Bronchial epithelial cell (primary cell): Measurements from ENCODE around the gene ME2. TPM values are rescaled to one million over a fixed set of nuclear protein-coding genes. Genes with fewer than 3 reads are reported as not detected.
"Not testable (repeated sequence)": the region's sequence is repeated elsewhere in the genome, so short reads cannot be mapped to it uniquely, and the experiment has no call there.

Source experiments
- DNase-seq: peaks from one replicate; pipeline ENCODE4 v3.0.0-alpha.2; 2010; ENCODE audit warnings: low read depth
- FAIRE-seq: peaks from 2 replicates; lab custom pipeline; 2011; peaks lifted over from hg19 to GRCh38; lab: Jason Lieb, UNC
- H3K27me3 ChIP-seq: 2 replicates; pipeline ENCODE4 v1.5.1; 2011; ENCODE audit warnings: low read length; ENCODE audit not compliant: control insufficient read depth, insufficient read depth
- H3K36me3 ChIP-seq: 2 replicates; pipeline ENCODE4 v1.5.1; 2011; ENCODE audit warnings: low read length; ENCODE audit not compliant: control insufficient read depth, insufficient read depth
- H3K4me3 ChIP-seq: 2 replicates; pipeline ENCODE4 v1.5.1; 2011; ENCODE audit warnings: mild to moderate bottlenecking, low read depth, low read length, control low read depth
- CTCF ChIP-seq: IDR thresholded peaks from 2 replicates; pipeline ENCODE4 v1.5.1; 2011; ENCODE audit warnings: mild to moderate bottlenecking, moderate library complexity, low read length, control low read depth, inconsistent platforms; ENCODE audit not compliant: insufficient read depth, severe bottlenecking
- total RNA-seq: library from RNA; depleted of rRNA; stranded (reverse); fragments of >200 nt; gene quantifications from 2 replicates; pipeline ENCODE4 v1.2.1, GENCODE V29; 2014

Gene ME2
- total RNA-seq, 1 donor from 2014 or later: 85.0 TPM

- no peak for DNase-seq
- Histone ChIP-seq H3K36me3 (no peaks in the 10 kb centered on the region), H3K4me3 (no peak overlapping the region), H3K27me3 (no peaks in the 10 kb centered on the region)
- no peak for TF ChIP-seq CTCF
- FAIRE-seq: no peak
These were observed 83.1 kb downstream of the ME2 start for GRCh38 chr18:50961974-50962373.

- peak within 1 kb of the TSS; percentile 71 for H3K4me3 ChIP-seq
- H3K36me3 ChIP-seq: no peaks in the 10 kb centered on the region
- DNase-seq (peak; percentile 46), FAIRE-seq (no peak)
- TF ChIP-seq CTCF: no peak
- no peaks in the 10 kb centered on the region for H3K27me3 ChIP-seq
These were observed 89.1 kb downstream of the ME2 start, which contains the start of gene ELAC1 for GRCh38 chr18:50967714-50968661. ELAC1 (plus strand) TSS chr18:50968040; CDS start chr18:50974405, 6,365 bp downstream.

- H3K4me3 ChIP-seq: no peak overlapping the region
- TF ChIP-seq CTCF: no peak
- FAIRE-seq: no peak
- no peaks in the 10 kb centered on the region for H3K36me3 ChIP-seq
- no peaks in the 10 kb centered on the region for H3K27me3 ChIP-seq
- no peak for DNase-seq
These were observed 90.5 kb downstream of the ME2 start for GRCh38 chr18:50969448-50969847.

GRCh38 chr18:50970006-50970405, 91.1 kb downstream of the ME2 start:
- TF ChIP-seq CTCF: no peak
- H3K27me3 ChIP-seq: no peaks in the 10 kb centered on the region
- H3K4me3 ChIP-seq: no peak overlapping the region
- peaks cover 2% of the 10 kb centered on the region for H3K36me3 ChIP-seq
- FAIRE-seq (no peak), DNase-seq (peak; percentile 43)

GRCh38 chr18:50972404-50972803, 93.5 kb downstream of the ME2 start:
- not testable (repeated sequence) for H3K4me3 ChIP-seq, FAIRE-seq, H3K27me3 ChIP-seq, H3K36me3 ChIP-seq
- DNase-seq: peak; percentile 45

- TF ChIP-seq CTCF: no peak
- FAIRE-seq (no peak), DNase-seq (peak; percentile 96)
- peaks cover 10% of the 10 kb centered on the region for H3K36me3 ChIP-seq
- H3K4me3 ChIP-seq: no peak overlapping the region
- no peaks in the 10 kb centered on the region for H3K27me3 ChIP-seq
These were observed 94.6 kb downstream of the ME2 start for GRCh38 chr18:50973367-50974126.
